H54 (cell line): Measurements from ENCODE around the gene ZNF169.
"Not testable (repeated sequence)": the region's sequence is repeated elsewhere in the genome, so short reads cannot be mapped to it uniquely, and the experiment has no call there.

ENCODE experiments used
- DNase-seq: peaks from one replicate; pipeline ENCODE4 v3.0.0; 2011; ENCODE audit warnings: low spot score, mixed read lengths; ENCODE audit not compliant: insufficient read length
- FAIRE-seq: peaks from 3 replicates; lab custom pipeline; 2011; peaks lifted over from hg19 to GRCh38; lab: Jason Lieb, UNC
- POLR2A ChIP-seq: IDR thresholded peaks from 2 replicates; pipeline ENCODE4 v1.6.1; 2011; ENCODE audit warnings: low read depth, mild to moderate bottlenecking, low read length

The ZNF169 gene

GRCh38 chr9:94303321-94303720 is 44.2 kb downstream of the ZNF169 start:
- DNase-seq (no peak), FAIRE-seq (no peak)
- TF ChIP-seq POLR2A: no peak

- not testable (repeated sequence) for FAIRE-seq, DNase-seq
These were observed 56.2 kb downstream of the ZNF169 start for GRCh38 chr9:94315034-94315984.

GRCh38 chr9:94316236-94316635 is 57.1 kb downstream of the ZNF169 start:
- not testable (repeated sequence) for FAIRE-seq, DNase-seq

GRCh38 chr9:94317949-94318657 is 59.0 kb downstream of the ZNF169 start:
- FAIRE-seq, DNase-seq: not testable (repeated sequence)

- DNase-seq, FAIRE-seq: not testable (repeated sequence)
These were observed 63.3 kb downstream of the ZNF169 start for GRCh38 chr9:94322342-94322940.

GRCh38 chr9:94323153-94323798 is 64.2 kb downstream of the ZNF169 start:
- not testable (repeated sequence) for DNase-seq, FAIRE-seq

GRCh38 chr9:94325583-94325982 is 66.5 kb downstream of the ZNF169 start:
- FAIRE-seq: not testable (repeated sequence)

GRCh38 chr9:94328544-94328943 is 69.4 kb downstream of the ZNF169 start, which contains the start of gene NUTM2F:
NUTM2F (minus strand) TSS chr9:94328644; CDS start chr9:94328623, 21 bp downstream.
- FAIRE-seq, DNase-seq: not testable (repeated sequence)

More at GRCh38 chr9:94325583-94325982, 66.5 kb downstream of the ZNF169 start:
- not testable (repeated sequence) for DNase-seq

GRCh38 chr9:94336445-94336844 is 77.3 kb downstream of the ZNF169 start:
- not testable (repeated sequence) for FAIRE-seq

GRCh38 chr9:94338723-94339122 is 79.6 kb downstream of the ZNF169 start:
- FAIRE-seq, DNase-seq: not testable (repeated sequence)

More at GRCh38 chr9:94336445-94336844, 77.3 kb downstream of the ZNF169 start:
- DNase-seq: not testable (repeated sequence)

- not testable (repeated sequence) for DNase-seq, FAIRE-seq
These were observed 80.6 kb downstream of the ZNF169 start for GRCh38 chr9:94339657-94340056.

GRCh38 chr9:94340750-94341149 is 81.7 kb downstream of the ZNF169 start:
- not testable (repeated sequence) for FAIRE-seq, DNase-seq

GRCh38 chr9:94341703-94342102 is 82.6 kb downstream of the ZNF169 start:
- not testable (repeated sequence) for DNase-seq
- peak; percentile 83 for FAIRE-seq

- FAIRE-seq, DNase-seq: not testable (repeated sequence)
These were observed 88.4 kb downstream of the ZNF169 start for GRCh38 chr9:94347451-94347850.

- not testable (repeated sequence) for DNase-seq
- FAIRE-seq: peak; percentile 60
These were observed 89.7 kb downstream of the ZNF169 start for GRCh38 chr9:94348754-94349153.
